Measurements from ENCODE around the gene ZSCAN5B. TPM values are rescaled to one million over a fixed set of nuclear protein-coding genes. Genes with fewer than 3 reads are reported as not detected.
"Not testable (repeated sequence)": the region's sequence is repeated elsewhere in the genome, so short reads cannot be mapped to it uniquely, and the experiment has no call there.

ZSCAN5B gene, protein sequence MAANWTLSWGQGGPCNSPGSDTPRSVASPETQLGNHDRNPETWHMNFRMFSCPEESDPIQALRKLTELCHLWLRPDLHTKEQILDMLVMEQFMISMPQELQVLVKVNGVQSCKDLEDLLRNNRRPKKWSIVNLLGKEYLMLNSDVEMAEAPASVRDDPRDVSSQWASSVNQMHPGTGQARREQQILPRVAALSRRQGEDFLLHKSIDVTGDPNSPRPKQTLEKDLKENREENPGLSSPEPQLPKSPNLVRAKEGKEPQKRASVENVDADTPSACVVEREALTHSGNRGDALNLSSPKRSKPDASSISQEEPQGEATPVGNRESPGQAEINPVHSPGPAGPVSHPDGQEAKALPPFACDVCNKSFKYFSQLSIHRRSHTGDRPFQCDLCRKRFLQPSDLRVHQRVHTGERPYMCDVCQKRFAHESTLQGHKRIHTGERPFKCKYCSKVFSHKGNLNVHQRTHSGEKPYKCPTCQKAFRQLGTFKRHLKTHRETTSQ
- not detected for total RNA-seq
- long read RNA-seq: 0 reads

DNA sequence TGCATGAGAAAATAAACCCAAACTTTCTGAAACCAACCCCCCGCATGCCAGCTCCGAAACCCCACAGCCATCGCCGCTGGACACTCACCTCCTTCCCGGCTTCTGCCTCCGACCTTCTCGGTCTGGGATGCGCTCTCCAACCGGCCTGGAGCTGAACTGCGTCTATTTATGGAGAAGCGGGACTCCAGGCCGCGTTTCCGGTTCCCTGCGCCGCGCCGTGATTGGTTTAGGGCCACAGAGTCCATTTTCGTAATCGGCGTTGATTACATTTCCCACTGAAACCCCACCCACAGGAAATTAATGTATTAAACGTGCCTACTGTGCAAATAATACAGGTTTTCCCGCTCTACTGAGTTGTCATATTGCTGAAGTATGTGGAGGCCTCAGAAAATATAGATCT lies at the start of gene ZSCAN5B:
Gene ZSCAN5B (minus strand): TSS at position 138 of the 400 bp plus-strand sequence. CDS start 4,731 bp downstream, outside the sequence.
- H3K9me3 ChIP-seq (replicated peaks); H3K27ac ChIP-seq (replicated peaks); H3K27me3 ChIP-seq (ENCODE audit: low read depth); DNase-seq; H3K4me3 ChIP-seq; intact Hi-C loops (cut with micrococcal nuclease); H3K4me1 ChIP-seq; H3K36me3 ChIP-seq: not testable (repeated sequence)

DNA sequence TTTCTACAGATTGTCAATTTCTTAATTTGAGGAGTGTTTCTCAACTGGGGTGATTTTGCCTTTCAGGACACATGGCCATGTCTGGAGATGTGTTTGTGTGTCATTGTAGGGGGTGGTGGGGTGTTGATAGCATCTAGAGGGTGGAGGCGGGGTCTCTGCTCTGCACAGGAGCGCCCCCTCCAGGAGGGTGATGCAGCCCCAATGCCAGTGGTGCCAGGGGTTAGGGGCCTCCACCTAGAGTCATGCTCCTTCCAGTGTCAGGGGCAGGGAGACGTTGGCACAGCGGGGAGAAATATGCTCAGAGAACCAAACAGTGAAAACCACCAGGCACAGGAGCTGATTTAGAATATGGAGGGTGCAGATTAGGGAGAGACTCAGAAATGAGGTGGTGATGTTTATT lies 48.2 kb upstream of the ZSCAN5B start:
- H3K4me3 ChIP-seq; H3K4me1 ChIP-seq; H3K9me3 ChIP-seq (replicated peaks); H3K27me3 ChIP-seq (ENCODE audit: low read depth); H3K36me3 ChIP-seq; intact Hi-C loops (cut with micrococcal nuclease); H3K27ac ChIP-seq (replicated peaks); DNase-seq: not testable (repeated sequence)

DNA sequence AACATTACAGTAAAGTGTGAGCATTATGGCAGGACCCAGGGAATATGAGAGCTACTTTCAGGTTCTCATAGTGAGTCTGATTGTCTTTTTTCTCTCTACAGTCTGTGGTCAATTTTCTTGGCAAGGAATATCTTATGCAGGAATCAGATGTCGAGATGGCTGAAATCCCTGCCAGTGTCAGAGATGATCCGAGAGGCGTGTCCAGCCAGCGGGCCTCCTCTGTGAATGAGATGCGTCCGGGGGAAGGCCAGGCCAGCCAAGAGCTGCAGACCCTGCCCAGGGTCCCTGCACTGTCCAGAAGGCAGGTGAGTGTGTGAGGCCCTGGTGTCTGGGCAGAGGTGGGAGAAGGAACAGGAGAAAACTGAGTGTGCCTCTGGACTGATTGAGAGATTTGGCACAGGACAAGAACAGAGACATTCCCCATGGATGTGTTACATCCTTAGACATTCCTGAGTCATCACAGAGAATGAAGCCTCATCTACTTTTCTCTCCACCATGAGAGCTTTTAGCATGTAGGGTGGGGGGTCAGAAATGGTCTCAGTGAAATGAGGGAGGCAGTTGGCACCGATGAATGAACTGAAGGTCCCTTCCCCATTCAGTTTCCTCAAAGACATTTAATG lies 47.6 kb upstream of the ZSCAN5B start:
- no peak overlapping the region for H3K4me3 ChIP-seq
- H3K4me1 ChIP-seq: no peaks in the 10 kb centered on the region
- H3K27ac ChIP-seq (replicated peaks): no peak overlapping the region
- no peaks in the 10 kb centered on the region for H3K27me3 ChIP-seq (ENCODE audit: low read depth)
- H3K36me3 ChIP-seq: no peaks in the 10 kb centered on the region
- TF ChIP-seq, protein P1, sequence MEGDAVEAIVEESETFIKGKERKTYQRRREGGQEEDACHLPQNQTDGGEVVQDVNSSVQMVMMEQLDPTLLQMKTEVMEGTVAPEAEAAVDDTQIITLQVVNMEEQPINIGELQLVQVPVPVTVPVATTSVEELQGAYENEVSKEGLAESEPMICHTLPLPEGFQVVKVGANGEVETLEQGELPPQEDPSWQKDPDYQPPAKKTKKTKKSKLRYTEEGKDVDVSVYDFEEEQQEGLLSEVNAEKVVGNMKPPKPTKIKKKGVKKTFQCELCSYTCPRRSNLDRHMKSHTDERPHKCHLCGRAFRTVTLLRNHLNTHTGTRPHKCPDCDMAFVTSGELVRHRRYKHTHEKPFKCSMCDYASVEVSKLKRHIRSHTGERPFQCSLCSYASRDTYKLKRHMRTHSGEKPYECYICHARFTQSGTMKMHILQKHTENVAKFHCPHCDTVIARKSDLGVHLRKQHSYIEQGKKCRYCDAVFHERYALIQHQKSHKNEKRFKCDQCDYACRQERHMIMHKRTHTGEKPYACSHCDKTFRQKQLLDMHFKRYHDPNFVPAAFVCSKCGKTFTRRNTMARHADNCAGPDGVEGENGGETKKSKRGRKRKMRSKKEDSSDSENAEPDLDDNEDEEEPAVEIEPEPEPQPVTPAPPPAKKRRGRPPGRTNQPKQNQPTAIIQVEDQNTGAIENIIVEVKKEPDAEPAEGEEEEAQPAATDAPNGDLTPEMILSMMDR (IDR thresholded peaks at IDR 0.05; ENCODE audit: borderline replicate concordance): no peak
- DNase-seq: no peak
- intact Hi-C loops (cut with micrococcal nuclease): no loop called here
- H3K9me3 ChIP-seq (replicated peaks): no peaks in the 10 kb centered on the region

DNA sequence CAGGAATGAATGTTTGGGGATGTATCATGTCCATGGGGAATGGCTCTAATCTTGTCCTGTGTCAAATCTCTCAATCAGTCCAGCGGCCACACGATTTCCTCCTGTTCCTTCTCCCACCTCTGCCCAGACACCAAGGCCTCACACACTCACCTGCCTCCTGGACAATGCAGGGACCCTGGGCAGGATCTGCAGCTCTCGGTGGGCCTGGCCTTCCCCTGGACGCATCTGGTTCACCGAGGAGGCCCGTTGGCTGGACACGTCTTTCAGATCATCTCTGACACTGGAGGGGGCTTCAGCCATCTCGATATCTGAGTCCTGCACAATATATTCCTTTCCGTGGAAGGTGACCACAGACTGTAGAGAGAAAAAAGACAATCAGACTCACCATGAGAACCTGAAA lies 25.9 kb upstream of the ZSCAN5B start:
- H3K9me3 ChIP-seq (replicated peaks): no peaks in the 10 kb centered on the region
- DNase-seq: no peak
- TF ChIP-seq, protein P1 (IDR thresholded peaks at IDR 0.05; ENCODE audit: borderline replicate concordance): no peak
- no peaks in the 10 kb centered on the region for H3K4me1 ChIP-seq
- no peak overlapping the region for H3K4me3 ChIP-seq
- peaks cover 11% of the 10 kb centered on the region for H3K36me3 ChIP-seq
- peaks cover 6% of the 10 kb centered on the region for H3K27me3 ChIP-seq (ENCODE audit: low read depth)
- H3K27ac ChIP-seq (replicated peaks): no peak overlapping the region
- intact Hi-C loops (cut with micrococcal nuclease): no loop called here

DNA sequence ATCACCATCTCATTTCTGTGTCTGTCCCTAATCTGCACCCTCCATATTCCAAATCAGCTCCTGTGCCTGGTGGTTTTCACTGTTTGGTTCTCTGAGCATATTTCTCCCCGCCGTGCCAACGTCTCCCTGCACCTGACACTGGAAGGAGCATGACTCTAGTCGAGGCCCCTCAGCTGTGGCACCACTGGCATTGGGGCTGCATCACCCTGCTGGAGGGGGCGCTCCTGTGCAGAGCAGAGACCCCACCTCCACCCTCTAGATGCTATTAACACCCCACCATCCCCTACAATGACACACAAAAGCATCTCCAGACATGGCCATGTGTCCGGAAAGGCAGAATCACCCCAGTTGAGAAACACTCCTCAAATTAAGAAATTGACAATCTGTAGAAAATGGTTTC lies 25.3 kb upstream of the ZSCAN5B start:
- H3K36me3 ChIP-seq: peaks cover 11% of the 10 kb centered on the region
- no peaks in the 10 kb centered on the region for H3K4me1 ChIP-seq
- no peak overlapping the region for H3K27ac ChIP-seq (replicated peaks)
- intact Hi-C loops (cut with micrococcal nuclease): no loop called here
- no peak overlapping the region for H3K4me3 ChIP-seq
- no peaks in the 10 kb centered on the region for H3K9me3 ChIP-seq (replicated peaks)
- DNase-seq: no peak
- peaks cover 11% of the 10 kb centered on the region for H3K27me3 ChIP-seq (ENCODE audit: low read depth)
- TF ChIP-seq, protein P1 (IDR thresholded peaks at IDR 0.05; ENCODE audit: borderline replicate concordance): no peak

DNA sequence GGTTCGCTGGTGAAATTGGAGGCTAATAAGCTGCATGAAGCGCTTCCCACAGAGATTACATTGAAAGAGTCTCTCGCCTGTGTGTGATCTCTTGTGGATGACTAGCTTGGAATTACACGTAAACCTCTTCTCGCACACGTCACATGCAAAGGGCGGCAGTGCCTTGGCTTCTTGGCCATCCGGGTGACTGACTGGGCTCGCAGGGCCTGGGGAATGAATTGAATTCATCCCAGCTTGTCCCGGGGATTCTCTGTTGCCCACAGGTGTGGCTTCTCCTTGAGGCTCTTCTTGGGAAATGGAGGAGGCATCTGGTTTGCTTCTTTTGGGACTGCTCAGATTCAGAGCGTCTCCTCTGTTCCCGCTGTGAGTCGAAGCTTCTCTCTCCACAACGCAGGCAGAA lies 24.3 kb upstream of the ZSCAN5B start:
- Histone ChIP-seq H3K9me3 (replicated peaks) (no peaks in the 10 kb centered on the region), H3K36me3 (peaks cover 11% of the 10 kb centered on the region), H3K4me1 (peaks cover 9% of the 10 kb centered on the region), H3K27ac (replicated peaks) (no peak overlapping the region), H3K4me3 (no peak overlapping the region), H3K27me3 (ENCODE audit: low read depth) (peaks cover 22% of the 10 kb centered on the region)
- TF ChIP-seq, protein P1 (IDR thresholded peaks at IDR 0.05; ENCODE audit: borderline replicate concordance): no peak
- intact Hi-C loops (cut with micrococcal nuclease): no loop called here
- no peak for DNase-seq

DNA sequence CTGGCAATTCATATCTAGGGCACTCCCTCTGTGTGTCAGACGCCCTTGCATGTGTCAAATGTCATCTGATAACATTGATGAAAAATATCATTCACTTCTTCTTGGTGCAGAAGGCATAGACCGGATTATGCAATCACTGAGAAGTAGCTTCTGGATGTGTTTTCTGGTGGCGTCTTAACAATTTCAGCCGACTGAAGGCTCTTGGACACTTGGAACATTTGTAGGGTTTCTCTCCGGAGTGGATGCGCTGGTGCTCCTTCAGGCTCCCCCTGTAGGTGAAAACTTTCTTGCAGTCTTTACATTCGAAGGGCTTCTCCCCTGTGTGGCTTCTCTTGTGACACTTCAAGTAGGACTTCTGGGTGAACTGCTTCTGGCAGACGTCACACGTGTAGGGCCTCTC lies 23.9 kb upstream of the ZSCAN5B start:
- not testable (repeated sequence) for DNase-seq
- peaks cover 11% of the 10 kb centered on the region for H3K36me3 ChIP-seq

More for the DNA sequence above, 23.9 kb upstream of the ZSCAN5B start:
- H3K9me3 ChIP-seq (replicated peaks); H3K4me1 ChIP-seq; intact Hi-C loops (cut with micrococcal nuclease); H3K27ac ChIP-seq (replicated peaks); H3K4me3 ChIP-seq: not testable (repeated sequence)
- H3K27me3 ChIP-seq (ENCODE audit: low read depth): peaks cover 26% of the 10 kb centered on the region

Data from left ventricle myocardium inferior (tissue), 1 donor.